Gastroesophageal sphincter (tissue), 3 donors: ENCODE measurements around the gene LCP2.

ENCODE experiments used
- CTCF ChIP-seq, 4 experiments: fragments of 200-600 bp in 2 of 4; fragments of 450-650 bp in 2 of 4; sonication (generic) in 1 of 4; IDR thresholded peaks; one replicate each; pipeline ENCODE4 v1.5.1; 2017 to 2019; ENCODE audit warnings: antibody characterized with exemption in 4 of 4, mild to moderate bottlenecking in 2 of 4, moderate library complexity in 2 of 4
- POLR2A ChIP-seq, 2 donors: fragments of 450-650 bp; IDR thresholded peaks; one replicate each; pipeline ENCODE4 v1.6.1; 2017; ENCODE audit warnings: antibody characterized with exemption in 2 of 2, mild to moderate bottlenecking in 2 of 2, moderate library complexity in 1 of 2
- POLR2AphosphoS5 ChIP-seq: sonication (generic); formaldehyde crosslinking; IDR thresholded peaks from one replicate; pipeline ENCODE4 v1.6.1; 2017; ENCODE audit warnings: antibody characterized with exemption

- TF ChIP-seq CTCF (IDR thresholded peaks at IDR 0.05) (no peak), POLR2AphosphoS5 (no peak), POLR2A (IDR thresholded peaks at IDR 0.05) (no peak)
Observed at GRCh38 chr5:170252109-170252508, 45.5 kb downstream of the LCP2 start.
